ENCODE measurements around the gene RAB3C. TPM values are rescaled to one million over a fixed set of nuclear protein-coding genes. Genes with fewer than 3 reads are reported as not detected.

The RAB3C gene
- total RNA-seq, 1 experiment from 2014 or later = not detected

DNA sequence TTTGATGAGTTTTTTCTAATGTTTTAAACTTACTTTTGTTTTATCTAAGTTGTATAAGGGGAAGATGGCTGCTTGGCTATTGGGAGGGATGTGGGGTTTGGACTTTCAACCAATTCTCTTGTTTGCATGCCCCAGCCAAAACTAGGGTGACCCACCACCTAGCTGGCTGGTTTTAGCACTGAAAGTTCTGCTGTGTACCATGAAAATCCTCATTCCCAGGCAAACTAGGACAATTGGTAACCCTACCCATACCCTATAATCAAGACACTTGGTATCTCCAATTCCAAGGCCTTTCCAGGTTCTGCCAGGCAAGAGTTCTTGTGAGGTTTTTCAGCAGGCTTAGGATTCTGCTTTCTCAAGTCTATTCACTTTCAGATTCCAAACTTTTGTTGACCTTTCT lies 13.1 kb downstream of the RAB3C start:
- TF ChIP-seq POLR2AphosphoS5 (IDR thresholded peaks at IDR 0.05; ENCODE audit: low read depth, low read length) (no peak), TCF7L2 (IDR thresholded peaks at IDR 0.05; ENCODE audit: low read depth, low read length) (no peak), SIN3A (IDR thresholded peaks at IDR 0.05; ENCODE audit: borderline replicate concordance, insufficient read depth, low read depth, low read length) (no peak)
- TF ChIP-seq, protein P1, sequence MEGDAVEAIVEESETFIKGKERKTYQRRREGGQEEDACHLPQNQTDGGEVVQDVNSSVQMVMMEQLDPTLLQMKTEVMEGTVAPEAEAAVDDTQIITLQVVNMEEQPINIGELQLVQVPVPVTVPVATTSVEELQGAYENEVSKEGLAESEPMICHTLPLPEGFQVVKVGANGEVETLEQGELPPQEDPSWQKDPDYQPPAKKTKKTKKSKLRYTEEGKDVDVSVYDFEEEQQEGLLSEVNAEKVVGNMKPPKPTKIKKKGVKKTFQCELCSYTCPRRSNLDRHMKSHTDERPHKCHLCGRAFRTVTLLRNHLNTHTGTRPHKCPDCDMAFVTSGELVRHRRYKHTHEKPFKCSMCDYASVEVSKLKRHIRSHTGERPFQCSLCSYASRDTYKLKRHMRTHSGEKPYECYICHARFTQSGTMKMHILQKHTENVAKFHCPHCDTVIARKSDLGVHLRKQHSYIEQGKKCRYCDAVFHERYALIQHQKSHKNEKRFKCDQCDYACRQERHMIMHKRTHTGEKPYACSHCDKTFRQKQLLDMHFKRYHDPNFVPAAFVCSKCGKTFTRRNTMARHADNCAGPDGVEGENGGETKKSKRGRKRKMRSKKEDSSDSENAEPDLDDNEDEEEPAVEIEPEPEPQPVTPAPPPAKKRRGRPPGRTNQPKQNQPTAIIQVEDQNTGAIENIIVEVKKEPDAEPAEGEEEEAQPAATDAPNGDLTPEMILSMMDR (IDR thresholded peaks at IDR 0.05) = no peak
- TF ChIP-seq, protein P2, sequence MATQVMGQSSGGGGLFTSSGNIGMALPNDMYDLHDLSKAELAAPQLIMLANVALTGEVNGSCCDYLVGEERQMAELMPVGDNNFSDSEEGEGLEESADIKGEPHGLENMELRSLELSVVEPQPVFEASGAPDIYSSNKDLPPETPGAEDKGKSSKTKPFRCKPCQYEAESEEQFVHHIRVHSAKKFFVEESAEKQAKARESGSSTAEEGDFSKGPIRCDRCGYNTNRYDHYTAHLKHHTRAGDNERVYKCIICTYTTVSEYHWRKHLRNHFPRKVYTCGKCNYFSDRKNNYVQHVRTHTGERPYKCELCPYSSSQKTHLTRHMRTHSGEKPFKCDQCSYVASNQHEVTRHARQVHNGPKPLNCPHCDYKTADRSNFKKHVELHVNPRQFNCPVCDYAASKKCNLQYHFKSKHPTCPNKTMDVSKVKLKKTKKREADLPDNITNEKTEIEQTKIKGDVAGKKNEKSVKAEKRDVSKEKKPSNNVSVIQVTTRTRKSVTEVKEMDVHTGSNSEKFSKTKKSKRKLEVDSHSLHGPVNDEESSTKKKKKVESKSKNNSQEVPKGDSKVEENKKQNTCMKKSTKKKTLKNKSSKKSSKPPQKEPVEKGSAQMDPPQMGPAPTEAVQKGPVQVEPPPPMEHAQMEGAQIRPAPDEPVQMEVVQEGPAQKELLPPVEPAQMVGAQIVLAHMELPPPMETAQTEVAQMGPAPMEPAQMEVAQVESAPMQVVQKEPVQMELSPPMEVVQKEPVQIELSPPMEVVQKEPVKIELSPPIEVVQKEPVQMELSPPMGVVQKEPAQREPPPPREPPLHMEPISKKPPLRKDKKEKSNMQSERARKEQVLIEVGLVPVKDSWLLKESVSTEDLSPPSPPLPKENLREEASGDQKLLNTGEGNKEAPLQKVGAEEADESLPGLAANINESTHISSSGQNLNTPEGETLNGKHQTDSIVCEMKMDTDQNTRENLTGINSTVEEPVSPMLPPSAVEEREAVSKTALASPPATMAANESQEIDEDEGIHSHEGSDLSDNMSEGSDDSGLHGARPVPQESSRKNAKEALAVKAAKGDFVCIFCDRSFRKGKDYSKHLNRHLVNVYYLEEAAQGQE (IDR thresholded peaks at IDR 0.05; ENCODE audit: insufficient read depth in 1 of 2, low read depth in 2 of 2, low read length in 1 of 2) = no peak
- intact Hi-C loops (cut with micrococcal nuclease; ENCODE audit: unreplicated experiment) (no loop called here), in situ Hi-C loops (cut with HindIII; ENCODE audit: low pct_unique_long_range_greater_than_20kb, low sequenced_read_pairs) (no loop called here)
- no TSS peak for BruUV-seq (replicated peaks)
- Histone ChIP-seq H3K4me3 (ENCODE audit: low read depth in 2 of 2, low read length in 2 of 2) (no peak overlapping the region), H3K27ac (ENCODE audit: low read length) (no peak overlapping the region), H3K27me3 (ENCODE audit: control insufficient read depth, insufficient read depth, low read length) (peaks cover 4% of the 10 kb centered on the region), H3K36me3 (ENCODE audit: control insufficient read depth, insufficient read depth, low read length) (no peaks in the 10 kb centered on the region), H3K9me3 (ENCODE audit: control insufficient read depth, insufficient read depth, low read depth, low read length) (no peaks in the 10 kb centered on the region), H3K4me1 (ENCODE audit: control insufficient read depth, insufficient read depth, low read length) (no peaks in the 10 kb centered on the region)
- ATAC-seq (no peak), DNase-seq (ENCODE audit: low read depth, low spot score) (no peak)
- ChIA-PET POLR2A (no interaction called here), CTCF (no interaction called here)

DNA sequence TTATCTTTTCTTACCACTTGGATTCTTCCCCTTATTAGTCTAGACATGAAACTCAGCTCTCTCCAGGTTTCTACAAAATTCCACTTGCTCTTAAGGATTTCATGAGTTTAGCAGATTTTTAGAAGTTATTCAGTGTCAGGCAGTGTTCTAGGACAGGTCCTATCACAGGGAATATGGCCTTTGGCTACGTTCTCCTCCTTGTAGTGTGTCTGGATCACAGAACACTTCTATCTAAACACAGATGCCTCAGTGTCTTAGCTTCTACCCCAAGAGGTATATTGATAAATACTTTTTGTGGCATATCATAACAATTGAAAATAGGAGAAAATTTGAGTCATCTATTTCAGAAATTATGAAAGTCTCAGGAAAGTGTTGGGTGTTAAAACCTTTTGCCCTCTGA lies 15.6 kb downstream of the RAB3C start:
- POLR2A ChIA-PET = no interaction called here
- no peak for TF ChIP-seq SIN3A (IDR thresholded peaks at IDR 0.05; ENCODE audit: borderline replicate concordance, insufficient read depth, low read depth, low read length)
- TF ChIP-seq, protein P1 (IDR thresholded peaks at IDR 0.05) = no peak
- no peak for TF ChIP-seq POLR2AphosphoS5 (IDR thresholded peaks at IDR 0.05; ENCODE audit: low read depth, low read length)
- TF ChIP-seq TCF7L2 (IDR thresholded peaks at IDR 0.05; ENCODE audit: low read depth, low read length) = no peak

More for the DNA sequence above, 15.6 kb downstream of the RAB3C start:
- peaks cover 4% of the 10 kb centered on the region for H3K27me3 ChIP-seq (ENCODE audit: control insufficient read depth, insufficient read depth, low read length)
- no TSS peak for BruUV-seq (replicated peaks)
- H3K4me3 ChIP-seq (ENCODE audit: low read depth in 2 of 2, low read length in 2 of 2) = no peak overlapping the region
- DNase-seq (ENCODE audit: low read depth, low spot score) (no peak), ATAC-seq (no peak)
- intact Hi-C loops (cut with micrococcal nuclease; ENCODE audit: unreplicated experiment) (no loop called here), in situ Hi-C loops (cut with HindIII; ENCODE audit: low pct_unique_long_range_greater_than_20kb, low sequenced_read_pairs) (no loop called here)
- no peaks in the 10 kb centered on the region for H3K9me3 ChIP-seq (ENCODE audit: control insufficient read depth, insufficient read depth, low read depth, low read length)
- H3K4me1 ChIP-seq (ENCODE audit: control insufficient read depth, insufficient read depth, low read length) = no peaks in the 10 kb centered on the region
- CTCF ChIA-PET = no interaction called here
- no peak overlapping the region for H3K27ac ChIP-seq (ENCODE audit: low read length)
- no peaks in the 10 kb centered on the region for H3K36me3 ChIP-seq (ENCODE audit: control insufficient read depth, insufficient read depth, low read length)

All from Panc1 (cell line).